Raji (cell line): ENCODE results near the gene EVC.

Source experiments
- POLR2A ChIP-seq: IDR thresholded peaks from 2 replicates; pipeline ENCODE4 v1.6.1; 2011; ENCODE audit warnings: low read depth, low read length, control low read depth; ENCODE audit not compliant: insufficient read depth

EVC gene

DNA sequence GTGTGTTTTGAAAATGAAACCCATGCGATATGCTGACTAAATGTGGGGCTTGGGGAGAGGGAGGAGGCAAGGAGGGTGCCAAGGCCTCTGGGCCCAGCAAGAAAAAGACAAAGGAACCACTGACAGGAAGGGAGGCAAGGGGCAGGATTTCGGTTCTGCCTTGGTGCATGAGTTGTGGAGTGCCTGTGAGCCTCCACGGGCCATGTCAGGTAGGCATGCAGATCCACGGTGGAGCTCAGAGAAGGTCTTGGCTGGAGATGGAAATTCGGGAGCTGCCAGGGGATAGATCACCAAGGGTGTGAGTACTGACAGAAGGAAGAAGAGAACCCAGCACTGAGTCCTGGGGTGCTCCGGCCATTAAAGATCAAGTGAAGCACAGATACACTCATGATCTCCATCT lies 6.7 kb upstream of the EVC start:
- TF ChIP-seq POLR2A = no peak

GRCh38 chr4:5705647-5706320 lies 5.2 kb upstream of the EVC start:
- no peak for TF ChIP-seq POLR2A

DNA sequence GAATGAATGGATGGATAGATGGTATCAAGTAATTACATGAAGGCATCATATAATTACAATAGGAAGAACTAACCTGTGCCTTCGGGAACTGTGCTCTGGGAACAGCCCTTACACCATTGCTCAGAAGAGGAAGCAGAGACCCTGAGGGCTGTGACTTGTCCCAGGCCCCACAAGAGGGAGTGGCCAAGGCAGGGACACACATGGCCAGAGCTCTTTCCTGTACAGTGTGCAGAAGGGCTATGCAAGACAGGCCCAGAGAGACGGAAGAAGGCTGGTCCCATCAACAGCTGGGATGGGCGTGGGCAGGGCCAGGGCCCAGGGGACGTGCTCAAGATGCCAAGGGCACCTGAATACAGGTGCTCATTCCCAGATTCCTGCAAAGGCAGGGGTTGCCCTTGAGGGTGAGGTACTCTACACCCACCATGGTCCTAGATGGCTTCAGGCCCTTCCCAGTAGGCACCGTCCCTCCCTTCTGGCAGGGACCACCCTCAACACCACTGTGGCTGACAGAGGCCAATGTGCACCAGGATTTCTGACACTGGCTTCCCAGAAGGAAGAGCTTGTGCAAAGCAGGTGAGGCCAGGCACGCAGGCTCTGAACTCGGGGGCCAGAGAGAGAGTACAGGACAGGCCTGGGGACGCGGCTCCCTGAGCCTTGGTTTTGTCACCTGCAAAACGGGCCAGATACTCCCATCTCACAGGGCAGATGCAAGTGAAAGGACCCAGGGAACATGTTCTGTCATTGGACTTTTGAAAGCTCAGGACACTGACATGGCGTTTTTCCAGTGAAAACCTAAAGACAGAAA lies 4.3 kb upstream of the EVC start:
- no peak for TF ChIP-seq POLR2A

- no peak for TF ChIP-seq POLR2A
These were observed 3.6 kb upstream of the EVC start for GRCh38 chr4:5707366-5707765.

DNA sequence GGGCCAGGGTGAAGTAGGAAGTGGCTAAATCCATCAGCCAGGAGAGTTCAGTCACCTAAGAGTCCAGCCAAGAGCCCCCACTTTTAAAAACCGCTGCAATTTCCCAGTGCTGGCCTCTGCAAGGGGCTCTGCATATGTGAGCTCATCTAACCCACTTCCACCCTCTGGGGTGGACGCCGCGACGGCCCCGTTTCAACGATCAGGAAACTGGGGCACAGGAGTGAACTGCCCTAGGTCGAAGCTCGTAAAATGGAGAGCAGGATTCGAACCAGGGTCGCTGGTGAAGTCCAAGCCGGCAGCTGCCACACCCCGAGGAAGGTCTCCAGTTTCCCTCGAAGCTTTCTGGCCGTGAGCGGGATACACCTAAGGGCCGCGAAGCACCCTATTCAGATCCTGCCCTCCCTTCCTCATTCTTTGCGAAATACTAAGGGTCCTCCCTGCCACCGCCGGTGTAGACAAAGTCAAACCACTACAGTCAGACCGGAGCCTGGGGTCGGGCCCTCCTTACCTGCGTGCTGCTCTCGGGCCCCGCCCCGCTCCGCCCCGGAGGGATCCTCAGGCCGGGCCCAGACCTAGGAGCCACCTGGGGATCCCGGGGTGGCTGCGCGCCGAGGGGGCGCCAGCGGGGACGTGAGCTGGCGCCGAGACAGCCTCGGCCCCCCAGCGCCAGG lies 3.1 kb upstream of the EVC start:
- no peak for TF ChIP-seq POLR2A

DNA sequence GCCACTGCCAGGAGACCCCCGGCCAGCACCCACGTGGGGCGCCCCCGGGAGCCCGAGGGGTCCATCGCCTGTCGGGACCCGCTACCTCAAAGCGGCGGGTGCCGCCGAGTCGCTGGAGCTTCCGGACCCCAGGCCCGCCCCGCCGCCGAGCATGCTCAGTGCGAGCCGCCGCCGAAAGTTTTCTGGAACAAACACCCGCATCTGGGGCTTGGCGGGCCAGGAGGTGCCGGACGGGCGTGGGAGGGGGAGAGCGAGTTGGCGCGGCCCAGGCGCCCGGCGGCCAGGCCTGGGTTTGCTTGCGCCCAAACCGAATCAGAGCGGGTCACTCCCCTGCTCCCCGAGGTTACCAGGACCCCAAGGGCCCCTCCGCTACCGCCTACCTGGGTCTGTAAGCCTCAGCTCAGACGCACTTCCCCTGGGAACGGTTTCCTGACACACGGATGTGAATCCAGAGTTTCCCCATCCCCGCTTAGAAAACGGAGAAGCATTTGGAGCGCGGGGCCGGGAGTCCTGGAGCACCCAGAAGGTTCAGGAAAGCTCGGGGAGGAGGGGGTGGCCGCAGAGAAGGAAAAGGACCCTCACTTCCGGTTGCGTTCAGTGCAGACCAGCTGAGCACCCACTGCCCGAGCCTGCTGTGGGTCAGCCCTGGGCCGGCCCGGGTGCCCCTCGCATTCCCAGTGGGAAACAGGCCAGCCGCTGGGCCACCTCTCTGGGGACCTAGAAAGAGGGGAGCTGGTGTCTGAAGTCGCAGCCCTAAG lies 2.4 kb upstream of the EVC start, which contains the start of gene EVC2:
Gene EVC2, minus strand, starts transcription at position 111 of the 758 bp plus-strand sequence. Its CDS starts 46 bp downstream, at position 65.
- 0 out of 2 replicates have a peak, but pooled peaks have one; percentile 29 for TF ChIP-seq POLR2A

DNA sequence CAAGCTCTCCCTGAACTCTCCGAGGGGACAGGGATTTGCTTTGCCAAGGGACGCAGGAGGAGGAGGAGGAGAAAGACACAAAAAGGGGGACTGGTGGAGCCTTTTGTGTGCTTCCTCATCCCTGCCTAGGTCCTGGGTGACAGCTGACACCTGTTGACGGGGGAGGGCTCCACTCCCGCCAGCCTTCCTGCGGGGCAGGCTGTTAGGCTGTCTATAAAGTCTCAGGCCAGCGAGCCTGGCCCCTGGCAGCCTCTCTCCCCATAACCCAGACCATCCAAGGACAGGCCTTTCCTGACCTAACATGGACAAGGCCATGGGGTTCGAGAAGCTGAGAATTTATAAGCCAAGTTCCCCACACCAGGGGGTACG lies 1.8 kb upstream of the EVC start:
- no peak for TF ChIP-seq POLR2A

GRCh38 chr4:5710065-5710960 lies 688 bp upstream of the EVC start:
- no peak for TF ChIP-seq POLR2A

DNA sequence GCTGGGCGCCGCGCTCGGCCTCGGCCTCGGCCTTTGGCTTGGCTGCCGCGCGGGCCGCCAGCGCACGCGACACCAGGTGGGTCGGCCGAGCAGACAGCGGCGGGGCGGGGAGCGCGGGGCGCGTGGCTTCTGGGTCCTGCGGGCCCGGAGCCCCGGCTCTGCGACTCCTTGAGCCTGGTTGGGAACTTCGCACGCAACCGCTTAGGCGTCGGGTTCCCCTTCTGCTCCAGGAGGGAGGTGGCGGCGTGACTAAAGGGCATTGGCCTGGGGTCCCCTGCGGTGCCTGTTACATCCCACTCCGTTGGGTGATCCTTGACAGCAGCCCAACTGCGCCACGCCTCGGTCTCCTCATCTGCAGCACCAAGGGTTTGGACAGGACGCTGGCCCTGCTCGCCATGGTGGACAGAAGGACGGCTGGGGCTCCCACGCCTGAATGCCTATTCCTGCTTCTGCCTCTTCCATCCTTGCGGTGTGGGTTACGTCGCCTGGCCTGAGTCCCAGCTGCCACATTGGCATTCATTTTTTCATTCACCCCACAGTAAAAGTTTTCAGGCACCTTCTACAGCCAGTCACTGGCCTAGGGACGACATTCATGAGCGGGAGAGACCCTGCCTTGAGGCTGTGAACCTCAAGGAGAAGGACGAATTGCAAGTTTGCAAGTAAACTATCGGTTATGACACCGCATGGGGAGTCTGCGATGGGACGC lies 631 bp downstream of the EVC start:
- no peak for TF ChIP-seq POLR2A

- no peak for TF ChIP-seq POLR2A
These were observed 1.5 kb downstream of the EVC start for GRCh38 chr4:5712517-5712916.

- no peak for TF ChIP-seq POLR2A
These were observed 1.9 kb downstream of the EVC start for GRCh38 chr4:5712931-5713330.

- no peak for TF ChIP-seq POLR2A
These were observed 2.9 kb downstream of the EVC start for GRCh38 chr4:5713861-5714260.

DNA sequence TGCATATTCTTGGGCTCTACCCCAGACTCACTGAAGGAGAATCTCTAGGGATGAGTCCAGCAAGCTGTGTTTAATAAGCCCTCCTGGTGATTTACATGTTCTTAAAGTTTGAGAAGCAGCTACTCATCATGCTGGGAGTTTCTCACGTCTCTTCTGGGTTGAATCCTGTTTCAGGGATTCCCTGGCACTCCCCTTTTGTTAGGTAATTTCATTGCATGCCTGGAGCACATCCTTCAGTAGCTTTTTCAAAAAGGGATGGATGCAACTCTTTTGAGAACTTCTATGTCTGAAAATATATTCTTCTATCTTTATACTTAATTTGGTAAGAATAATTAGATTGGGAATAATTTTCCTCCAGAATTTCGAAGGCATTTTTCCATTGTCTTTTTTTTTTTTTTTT lies 4.4 kb downstream of the EVC start:
- TF ChIP-seq POLR2A = no peak

DNA sequence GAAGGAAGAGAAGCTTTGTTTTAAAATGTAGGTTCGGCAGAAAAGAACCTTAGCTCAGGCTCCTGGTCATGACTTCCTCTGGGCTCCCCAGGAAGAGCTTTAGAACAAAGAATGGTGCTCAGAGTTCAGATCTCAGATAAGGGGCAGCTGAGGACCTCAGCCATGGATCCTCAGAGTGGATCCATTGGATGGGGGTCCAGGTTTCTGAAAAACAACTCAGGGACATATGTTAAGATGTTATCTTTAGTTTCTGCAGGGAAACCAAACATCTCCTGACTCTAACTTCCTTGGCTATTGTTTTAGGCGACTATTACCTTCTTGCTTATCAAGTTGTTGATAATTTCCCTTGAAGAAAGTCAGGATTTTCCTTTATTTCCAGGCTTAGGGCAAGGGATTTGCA lies 5.4 kb downstream of the EVC start:
- TF ChIP-seq POLR2A = no peak
